H9 (cell line): ENCODE results near the gene PHLDB1. TPM values are rescaled to one million over a fixed set of nuclear protein-coding genes. Genes with fewer than 3 reads are reported as not detected.

ENCODE experiments used
- DNase-seq: peaks from one replicate; pipeline ENCODE4 v3.0.0-alpha.2; 2017
- H2AFZ ChIP-seq: one replicate; pipeline ENCODE4 v1.6.1; 2013; ENCODE audit warnings: mild to moderate bottlenecking, low read length, control low read depth, moderate library complexity
- H2AK5ac ChIP-seq: 2 replicates; pipeline ENCODE4 v1.6.1; 2013; ENCODE audit warnings: low read length, control low read depth, mixed read lengths; ENCODE audit not compliant: insufficient read length
- H2BK120ac ChIP-seq: one replicate; pipeline ENCODE4 v1.6.1; 2013; ENCODE audit warnings: low read depth, mild to moderate bottlenecking, low read length, control low read depth, inconsistent platforms; ENCODE audit not compliant: poor library complexity, severe bottlenecking
- H2BK12ac ChIP-seq: 2 replicates; pipeline ENCODE4 v1.6.1; 2013; ENCODE audit warnings: low read length, control low read depth, mixed read lengths, low read depth; ENCODE audit not compliant: insufficient read length
- H2BK15ac ChIP-seq: 2 replicates; pipeline ENCODE4 v1.6.1; 2013; ENCODE audit warnings: low read depth, low read length, control low read depth
- H2BK20ac ChIP-seq: one replicate; pipeline ENCODE4 v1.6.1; 2013; ENCODE audit warnings: low read depth, mild to moderate bottlenecking, low read length, control low read depth, inconsistent platforms; ENCODE audit not compliant: poor library complexity, severe bottlenecking
- H2BK5ac ChIP-seq: 2 replicates; pipeline ENCODE4 v1.6.1; 2013; ENCODE audit warnings: low read length, control low read depth, mixed read lengths; ENCODE audit not compliant: insufficient read length
- H3K14ac ChIP-seq: 2 replicates; pipeline ENCODE4 v1.6.1; 2013; ENCODE audit warnings: low read length, control low read depth; ENCODE audit not compliant: insufficient read depth
- H3K18ac ChIP-seq: 2 replicates; pipeline ENCODE4 v1.6.1; 2013; ENCODE audit warnings: low read depth, mild to moderate bottlenecking, mixed read lengths, low read length, control low read depth; ENCODE audit not compliant: insufficient read length
- H3K23ac ChIP-seq: 2 replicates; pipeline ENCODE4 v1.6.1; 2013; ENCODE audit warnings: low read length, control low read depth, mixed read lengths, low read depth; ENCODE audit not compliant: insufficient read length
- H3K23me2 ChIP-seq: 2 replicates; pipeline ENCODE4 v1.6.1; 2013; ENCODE audit warnings: low read depth, mild to moderate bottlenecking, mixed read lengths, low read length, control low read depth; ENCODE audit not compliant: insufficient read length, poor library complexity, severe bottlenecking
- H3K27ac ChIP-seq: 2 replicates; pipeline ENCODE4 v1.5.1; 2013; ENCODE audit warnings: low read length, control low read depth, mixed read lengths, low read depth; ENCODE audit not compliant: insufficient read length
- H3K27me3 ChIP-seq: 2 replicates; pipeline ENCODE4 v1.6.1; 2013; ENCODE audit warnings: low read length, control low read depth, inconsistent platforms; ENCODE audit not compliant: insufficient read depth
- H3K4ac ChIP-seq: 2 replicates; pipeline ENCODE4 v1.6.1; 2013; ENCODE audit warnings: low read depth, mild to moderate bottlenecking, control low read depth, inconsistent platforms, low read length, moderate library complexity
- H3K4me1 ChIP-seq: 2 replicates; pipeline ENCODE4 v1.6.1; 2013; ENCODE audit warnings: low read length, control low read depth, inconsistent platforms; ENCODE audit not compliant: insufficient read depth
- H3K4me2 ChIP-seq: 2 replicates; pipeline ENCODE4 v1.6.1; 2013; ENCODE audit warnings: low read length, control low read depth, mixed read lengths; ENCODE audit not compliant: insufficient read length, insufficient read depth
- H3K56ac ChIP-seq: 2 replicates; pipeline ENCODE4 v1.6.1; 2013; ENCODE audit warnings: low read depth, mild to moderate bottlenecking, mixed read lengths, low read length, control low read depth; ENCODE audit not compliant: insufficient read length
- H3K79me1 ChIP-seq: 2 replicates; pipeline ENCODE4 v1.6.1; 2013; ENCODE audit warnings: low read depth, mild to moderate bottlenecking, moderate library complexity, low read length, control low read depth, inconsistent platforms; ENCODE audit not compliant: insufficient read depth, poor library complexity, severe bottlenecking
- H3K79me2 ChIP-seq: 2 replicates; pipeline ENCODE4 v1.6.1; 2013; ENCODE audit warnings: low read length, control low read depth, inconsistent platforms; ENCODE audit not compliant: insufficient read depth
- H3K9ac ChIP-seq: 2 replicates; pipeline ENCODE4 v1.6.1; 2013; ENCODE audit warnings: low read length, control low read depth, mixed read lengths; ENCODE audit not compliant: insufficient read length; ENCODE audit errors: extremely low read depth
- H3K9me3 ChIP-seq: one replicate; pipeline ENCODE4 v1.6.1; 2013; ENCODE audit warnings: low read depth, low read length, inconsistent platforms; ENCODE audit not compliant: control insufficient read depth
- H3T11ph ChIP-seq: one replicate; pipeline ENCODE4 v1.6.1; 2013; ENCODE audit warnings: mild to moderate bottlenecking, low read length, control low read depth, inconsistent platforms
- H4K20me1 ChIP-seq: one replicate; pipeline ENCODE4 v1.6.1; 2013; ENCODE audit not compliant: control insufficient read depth, insufficient read length, insufficient read depth
- H4K5ac ChIP-seq: 2 replicates; pipeline ENCODE4 v1.6.1; 2013; ENCODE audit warnings: low read depth, mild to moderate bottlenecking, mixed read lengths, low read length, control low read depth; ENCODE audit not compliant: insufficient read length
- H4K8ac ChIP-seq: replicated peaks from 2 replicates; pipeline ENCODE4 v1.6.1; 2013; ENCODE audit warnings: low read length, control low read depth, mixed read lengths, low read depth; ENCODE audit not compliant: insufficient read length
- H4K91ac ChIP-seq: 2 replicates; pipeline ENCODE4 v1.6.1; 2013; ENCODE audit warnings: low read depth, mild to moderate bottlenecking, moderate library complexity, mixed read lengths, low read length, control low read depth; ENCODE audit not compliant: insufficient read length
- H3K27ac Mint-ChIP-seq, 3 experiments: 2 replicates in 2 of 3; 3 replicates in 1 of 3; pipeline ENCODE4 v1.8.0; 2020 to 2021; ENCODE audit warnings: mixed read lengths in 3 of 3, mild to moderate bottlenecking in 1 of 3, moderate library complexity in 1 of 3
- H3K27me3 Mint-ChIP-seq: 2 replicates; pipeline ENCODE4 v1.8.0; 2021; ENCODE audit warnings: low read depth, mild to moderate bottlenecking, moderate library complexity, mixed read lengths
- H3K36me3 Mint-ChIP-seq, 3 experiments: 2 replicates in 2 of 3; 3 replicates in 1 of 3; pipeline ENCODE4 v1.8.0; 2020 to 2021; ENCODE audit warnings: low read depth in 3 of 3, mixed read lengths in 3 of 3; ENCODE audit not compliant: insufficient read depth in 1 of 3
- H3K4me1 Mint-ChIP-seq, 2 experiments: 2 replicates each; pipeline ENCODE4 v1.8.0; 2020; ENCODE audit warnings: mixed read lengths in 2 of 2
- H3K4me3 Mint-ChIP-seq, 2 experiments: 2 replicates in 1 of 2; 3 replicates in 1 of 2; pipeline ENCODE4 v1.8.0; 2020 to 2021; ENCODE audit warnings: mild to moderate bottlenecking in 2 of 2, mixed read lengths in 2 of 2, moderate library complexity in 1 of 2
- H3K9me3 Mint-ChIP-seq, 2 experiments: 2 replicates in 1 of 2; 3 replicates in 1 of 2; pipeline ENCODE4 v1.8.0; 2020; ENCODE audit warnings: mild to moderate bottlenecking in 2 of 2, mixed read lengths in 2 of 2, moderate library complexity in 1 of 2
- WGBS: extraction: QIAGEN DNeasy Blood & Tissue Kit; methylation state at CpG from one replicate; pipeline ENCODE4 v1.1.7; 2013; ENCODE audit warnings: missing lambda C conversion rate, low lambda C conversion rate, mixed read lengths; ENCODE audit not compliant: insufficient read length; ENCODE audit errors: extremely low coverage; 5-methylcytosine and 5-hydroxymethylcytosine counted together
- total RNA-seq: library from RNA; stranded (reverse); gene quantifications from 2 replicates; pipeline ENCODE4 v1.2.1, GENCODE V29; 2021
- TF ChIP-seq, protein P1 (sequence below): fragments of 200-600 bp; sonication (generic); conservative IDR thresholded peaks from 3 replicates; pipeline ENCODE4 v1.8.0; 2021; ENCODE audit warnings: antibody characterized with exemption, mild to moderate bottlenecking

The PHLDB1 gene
- total RNA-seq, 1 experiment from 2014 or later, result 56.0 TPM

DNA sequence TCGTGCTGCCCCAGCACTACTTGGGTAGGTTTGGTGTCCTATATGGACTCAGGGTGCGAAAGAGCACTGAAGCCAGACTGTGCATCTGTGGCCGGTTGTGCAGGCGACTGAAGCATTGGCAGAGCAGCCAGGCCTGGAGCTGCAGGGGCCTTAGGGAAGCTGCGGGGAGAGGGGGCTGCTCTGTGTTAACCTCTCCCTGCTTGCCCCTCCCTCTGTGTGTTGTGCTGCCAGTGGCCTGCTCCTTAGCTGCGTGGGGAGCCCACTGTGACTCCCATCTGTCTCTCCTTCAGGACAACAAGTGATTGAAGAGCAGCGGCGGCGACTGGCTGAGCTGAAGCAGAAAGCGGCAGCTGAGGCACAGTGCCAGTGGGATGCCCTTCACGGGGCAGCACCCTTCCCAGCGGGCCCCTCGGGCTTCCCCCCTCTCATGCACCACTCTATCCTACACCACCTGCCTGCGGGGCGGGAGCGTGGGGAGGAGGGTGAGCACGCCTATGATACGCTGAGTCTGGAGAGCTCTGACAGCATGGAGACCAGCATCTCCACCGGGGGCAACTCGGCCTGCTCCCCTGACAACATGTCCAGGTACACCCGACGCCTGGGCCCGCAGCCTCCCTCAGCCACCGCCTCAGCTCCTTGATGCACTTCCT is 37.8 kb downstream of the PHLDB1 start:
- H3K27me3 ChIP-seq, result no peaks in the 10 kb centered on the region

More for the DNA sequence above, 37.8 kb downstream of the PHLDB1 start:
- H3K56ac ChIP-seq, result no peak overlapping the region
- H2BK20ac ChIP-seq, result no peak overlapping the region
- H3K23me2 ChIP-seq, result no peaks in the 10 kb centered on the region
- no peak overlapping the region for H2BK15ac ChIP-seq
- H3K79me2 ChIP-seq, result no peaks in the 10 kb centered on the region
- TF ChIP-seq, protein P1, sequence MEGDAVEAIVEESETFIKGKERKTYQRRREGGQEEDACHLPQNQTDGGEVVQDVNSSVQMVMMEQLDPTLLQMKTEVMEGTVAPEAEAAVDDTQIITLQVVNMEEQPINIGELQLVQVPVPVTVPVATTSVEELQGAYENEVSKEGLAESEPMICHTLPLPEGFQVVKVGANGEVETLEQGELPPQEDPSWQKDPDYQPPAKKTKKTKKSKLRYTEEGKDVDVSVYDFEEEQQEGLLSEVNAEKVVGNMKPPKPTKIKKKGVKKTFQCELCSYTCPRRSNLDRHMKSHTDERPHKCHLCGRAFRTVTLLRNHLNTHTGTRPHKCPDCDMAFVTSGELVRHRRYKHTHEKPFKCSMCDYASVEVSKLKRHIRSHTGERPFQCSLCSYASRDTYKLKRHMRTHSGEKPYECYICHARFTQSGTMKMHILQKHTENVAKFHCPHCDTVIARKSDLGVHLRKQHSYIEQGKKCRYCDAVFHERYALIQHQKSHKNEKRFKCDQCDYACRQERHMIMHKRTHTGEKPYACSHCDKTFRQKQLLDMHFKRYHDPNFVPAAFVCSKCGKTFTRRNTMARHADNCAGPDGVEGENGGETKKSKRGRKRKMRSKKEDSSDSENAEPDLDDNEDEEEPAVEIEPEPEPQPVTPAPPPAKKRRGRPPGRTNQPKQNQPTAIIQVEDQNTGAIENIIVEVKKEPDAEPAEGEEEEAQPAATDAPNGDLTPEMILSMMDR, result no peak
- no peak overlapping the region for H4K8ac ChIP-seq
- H4K91ac ChIP-seq, result no peak overlapping the region
- Mint-ChIP-seq H3K4me3 (no peak overlapping the region), H3K27me3 (no peaks in the 10 kb centered on the region), H3K9me3 (no peaks in the 10 kb centered on the region), H3K27ac (no peak overlapping the region), H3K36me3 (peaks cover 37 to 83% (median 83%) of the 10 kb centered on the region in 3 experiments; a peak in 6 of 7 replicates), H3K4me1 (no peaks in the 10 kb centered on the region)
- H3K23ac ChIP-seq, result no peak overlapping the region
- H2BK5ac ChIP-seq, result no peak overlapping the region
- no peak overlapping the region for H2BK12ac ChIP-seq
- no peak overlapping the region for H4K5ac ChIP-seq
- H2BK120ac ChIP-seq, result no peak overlapping the region
- no peak for DNase-seq
- no peaks in the 10 kb centered on the region for H3K79me1 ChIP-seq
- no peak overlapping the region for H3K27ac ChIP-seq
- WGBS, result no CpG with 5 or more reads among the region's 24 CpGs
- H3K4me2 ChIP-seq, result no peak overlapping the region
- no peaks in the 10 kb centered on the region for H4K20me1 ChIP-seq
- no peak overlapping the region for H3K9ac ChIP-seq
- no peak overlapping the region for H3K14ac ChIP-seq
- no peaks in the 10 kb centered on the region for H3K4me1 ChIP-seq
- H3K18ac ChIP-seq, result no peak overlapping the region
- no peak overlapping the region for H2AK5ac ChIP-seq
- no peak overlapping the region for H3K4ac ChIP-seq
- H3K9me3 ChIP-seq, result no peaks in the 10 kb centered on the region
- no peak overlapping the region for H3T11ph ChIP-seq
- no peak overlapping the region for H2AFZ ChIP-seq
